RWPE1 (cell line): Measurements from ENCODE around the gene METTL24.
"Not testable (repeated sequence)": the region's sequence is repeated elsewhere in the genome, so short reads cannot be mapped to it uniquely, and the experiment has no call there.

Experiments used
- CTCF ChIA-PET: fragments of 350-600 bp; sonication (Branson Sonifier 250); formaldehyde crosslinking; extraction: SDS; loops from one replicate; lab custom pipeline; 2021; lab: Yijun Ruan, JAX
- POLR2A ChIA-PET: fragments of 400-600 bp; formaldehyde crosslinking; extraction: SDS; loops from one replicate; lab custom pipeline; 2020; ENCODE audit warnings: antibody characterized with exemption; ENCODE audit not compliant: low non-redundant PET; lab: Yijun Ruan, JAX
- DNase-seq: peaks from one replicate; pipeline ENCODE4 v3.0.0; 2012; ENCODE audit warnings: low spot score
- H3K27ac ChIP-seq: fragments of 450-650 bp; 2 replicates; pipeline ENCODE4 v1.5.1; 2017
- TF ChIP-seq, protein P1 (sequence below): fragments of 450-650 bp; conservative IDR thresholded peaks from 2 replicates; pipeline ENCODE4 v1.5.1; 2017; ENCODE audit warnings: low read depth, mild to moderate bottlenecking

METTL24 gene

DNA sequence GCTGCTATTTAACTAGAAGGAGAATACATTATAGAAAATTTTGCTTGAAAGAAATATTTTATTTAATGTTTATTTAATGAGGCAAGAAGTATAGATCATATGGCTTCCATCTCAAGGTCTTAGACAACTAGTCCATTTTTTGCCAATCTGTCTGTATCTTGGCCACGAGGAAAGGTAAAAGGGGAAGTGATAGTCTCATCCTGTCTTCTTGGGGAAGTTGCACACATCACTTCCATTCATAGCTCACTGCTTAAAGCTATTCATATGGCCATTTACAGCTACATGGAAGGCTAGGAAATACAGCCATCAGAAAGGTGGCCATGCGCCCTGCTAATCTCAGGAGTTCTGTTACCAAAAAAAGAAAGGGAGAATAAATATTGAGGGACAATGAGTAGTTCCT lies 50.8 kb downstream of the METTL24 start:
- ChIA-PET CTCF (interaction anchor here (0.6 kb wide), 1 partner anchor 17 kb away, joined by 3 read pairs; no protein-coding TSS in a partner anchor), POLR2A (no interaction called here)
- TF ChIP-seq, protein P1, sequence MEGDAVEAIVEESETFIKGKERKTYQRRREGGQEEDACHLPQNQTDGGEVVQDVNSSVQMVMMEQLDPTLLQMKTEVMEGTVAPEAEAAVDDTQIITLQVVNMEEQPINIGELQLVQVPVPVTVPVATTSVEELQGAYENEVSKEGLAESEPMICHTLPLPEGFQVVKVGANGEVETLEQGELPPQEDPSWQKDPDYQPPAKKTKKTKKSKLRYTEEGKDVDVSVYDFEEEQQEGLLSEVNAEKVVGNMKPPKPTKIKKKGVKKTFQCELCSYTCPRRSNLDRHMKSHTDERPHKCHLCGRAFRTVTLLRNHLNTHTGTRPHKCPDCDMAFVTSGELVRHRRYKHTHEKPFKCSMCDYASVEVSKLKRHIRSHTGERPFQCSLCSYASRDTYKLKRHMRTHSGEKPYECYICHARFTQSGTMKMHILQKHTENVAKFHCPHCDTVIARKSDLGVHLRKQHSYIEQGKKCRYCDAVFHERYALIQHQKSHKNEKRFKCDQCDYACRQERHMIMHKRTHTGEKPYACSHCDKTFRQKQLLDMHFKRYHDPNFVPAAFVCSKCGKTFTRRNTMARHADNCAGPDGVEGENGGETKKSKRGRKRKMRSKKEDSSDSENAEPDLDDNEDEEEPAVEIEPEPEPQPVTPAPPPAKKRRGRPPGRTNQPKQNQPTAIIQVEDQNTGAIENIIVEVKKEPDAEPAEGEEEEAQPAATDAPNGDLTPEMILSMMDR, result no peak
- H3K27ac ChIP-seq, result no peak overlapping the region
- no peak for DNase-seq

DNA sequence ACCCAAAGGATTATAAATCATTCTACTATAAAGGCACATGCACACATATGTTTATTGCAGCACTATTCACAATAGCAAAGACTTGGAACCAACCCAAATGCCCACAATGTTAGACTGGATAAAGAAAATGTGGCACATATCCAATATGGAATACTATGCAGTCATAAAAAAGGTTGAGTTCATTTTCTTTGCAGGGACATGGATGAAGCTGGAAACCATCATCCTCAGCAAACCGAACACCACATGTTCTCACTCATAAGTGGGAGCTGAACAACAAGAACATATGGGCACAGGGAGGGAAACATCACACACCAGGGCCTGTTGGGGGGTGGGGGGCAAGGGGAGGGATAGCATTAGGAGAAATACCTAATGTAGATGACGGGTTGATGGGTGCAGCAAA lies 52.3 kb downstream of the METTL24 start:
- H3K27ac ChIP-seq, CTCF ChIA-PET, POLR2A ChIA-PET, DNase-seq: not testable (repeated sequence)

DNA sequence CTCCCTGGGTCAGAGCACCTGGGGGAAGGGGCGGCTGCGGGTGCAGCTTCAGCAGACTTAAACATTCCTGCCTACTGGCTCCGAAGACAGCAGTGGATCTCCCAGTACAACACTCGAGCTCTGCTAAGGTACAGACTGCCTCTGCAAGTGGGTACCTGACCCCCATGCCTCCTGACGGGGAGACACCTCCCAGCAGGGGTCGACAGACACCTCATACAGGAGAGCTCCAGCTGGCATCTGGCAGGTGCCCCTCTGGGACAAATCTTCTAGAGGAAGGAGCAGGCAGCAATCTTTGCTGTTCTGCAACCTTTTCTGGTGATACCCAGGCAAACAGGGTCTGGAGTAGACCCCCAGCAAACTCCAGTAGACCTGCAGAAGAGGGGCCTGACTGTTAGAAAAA lies 54.5 kb downstream of the METTL24 start:
- POLR2A ChIA-PET, DNase-seq, CTCF ChIA-PET, H3K27ac ChIP-seq: not testable (repeated sequence)

DNA sequence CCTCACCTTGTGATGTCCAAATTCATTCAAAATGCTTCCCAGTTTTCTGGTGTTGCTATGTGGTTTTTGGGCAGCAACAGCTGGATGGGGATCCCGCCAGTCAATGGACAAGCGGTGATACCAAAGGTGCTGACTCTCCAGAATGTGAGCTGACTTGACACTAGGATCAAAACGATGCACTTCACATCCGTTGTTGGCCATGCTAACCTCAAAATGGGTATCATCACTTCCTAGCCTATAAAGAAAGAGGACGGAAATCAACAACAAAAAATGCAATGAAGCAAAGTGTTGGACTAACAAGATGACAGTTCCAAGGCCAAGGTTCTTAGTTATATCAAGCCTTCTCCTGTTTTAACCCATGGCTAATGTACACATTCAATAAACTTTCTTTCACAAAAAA lies 59.2 kb downstream of the METTL24 start:
- DNase-seq, result no peak
- ChIA-PET CTCF (no interaction called here), POLR2A (no interaction called here)
- no peak overlapping the region for H3K27ac ChIP-seq
- TF ChIP-seq, protein P1, result no peak

DNA sequence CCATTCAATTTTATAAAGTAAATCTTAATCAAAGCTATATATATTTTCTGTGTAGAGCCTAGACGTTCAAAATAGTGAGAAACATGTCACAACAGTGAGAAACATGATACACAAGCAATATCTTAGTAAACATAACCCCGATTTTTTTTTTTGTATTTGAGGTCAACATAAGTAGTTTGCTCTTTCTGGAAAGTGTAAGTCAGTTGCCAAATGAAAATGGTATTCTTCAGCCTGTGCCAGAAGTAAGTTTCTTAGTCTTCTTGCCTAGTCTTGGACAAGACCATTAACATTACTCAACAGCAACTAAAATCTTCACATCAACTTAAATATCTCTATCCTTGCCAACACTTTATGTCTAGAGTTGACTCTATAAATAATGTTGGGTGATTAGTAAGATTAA lies 59.7 kb downstream of the METTL24 start:
- DNase-seq, result no peak
- ChIA-PET CTCF (no interaction called here), POLR2A (no interaction called here)
- TF ChIP-seq, protein P1, result no peak
- no peak overlapping the region for H3K27ac ChIP-seq

DNA sequence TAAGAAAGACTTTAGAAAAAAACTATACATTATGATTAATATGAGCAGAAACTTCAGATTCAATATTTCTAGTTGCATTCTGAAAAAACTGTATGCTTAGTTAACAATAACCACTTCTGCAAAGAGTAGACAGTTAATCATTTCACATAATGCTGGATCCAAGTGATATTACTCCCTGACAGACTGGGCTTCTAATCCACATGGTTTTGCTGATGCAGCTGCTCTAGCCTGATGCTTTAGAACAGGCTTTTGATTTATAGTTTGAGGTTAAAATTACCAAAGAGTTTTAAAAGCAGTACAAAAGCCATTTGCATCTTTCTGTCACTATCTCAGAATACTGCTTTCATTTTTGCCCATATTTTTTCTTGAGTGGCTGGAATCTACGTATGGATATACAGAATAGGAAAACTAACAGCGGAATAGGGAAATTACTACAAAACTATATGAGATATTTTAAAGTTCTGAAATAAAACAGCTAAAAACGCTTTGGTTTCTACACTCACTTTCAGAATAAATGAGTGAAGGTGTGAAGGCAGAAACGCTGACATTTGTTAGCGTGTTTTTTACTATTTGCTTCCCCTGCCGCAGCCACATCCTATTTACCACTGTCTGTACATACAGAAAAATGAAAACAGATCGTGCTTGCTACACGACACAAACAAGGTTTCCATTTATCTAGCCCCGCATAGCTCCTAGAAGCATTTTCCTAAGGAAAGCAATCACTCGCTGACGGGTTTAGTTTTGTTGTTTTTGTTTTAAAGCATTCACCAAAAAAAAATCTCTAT lies 61.7 kb downstream of the METTL24 start:
- no peak overlapping the region for H3K27ac ChIP-seq
- TF ChIP-seq, protein P1, result no peak
- CTCF ChIA-PET, result interaction anchor here (0.7 kb wide), 1 partner anchor 25 kb away, joined by 3 read pairs; no protein-coding TSS in a partner anchor
- POLR2A ChIA-PET, result no interaction called here
- DNase-seq, result no peak

DNA sequence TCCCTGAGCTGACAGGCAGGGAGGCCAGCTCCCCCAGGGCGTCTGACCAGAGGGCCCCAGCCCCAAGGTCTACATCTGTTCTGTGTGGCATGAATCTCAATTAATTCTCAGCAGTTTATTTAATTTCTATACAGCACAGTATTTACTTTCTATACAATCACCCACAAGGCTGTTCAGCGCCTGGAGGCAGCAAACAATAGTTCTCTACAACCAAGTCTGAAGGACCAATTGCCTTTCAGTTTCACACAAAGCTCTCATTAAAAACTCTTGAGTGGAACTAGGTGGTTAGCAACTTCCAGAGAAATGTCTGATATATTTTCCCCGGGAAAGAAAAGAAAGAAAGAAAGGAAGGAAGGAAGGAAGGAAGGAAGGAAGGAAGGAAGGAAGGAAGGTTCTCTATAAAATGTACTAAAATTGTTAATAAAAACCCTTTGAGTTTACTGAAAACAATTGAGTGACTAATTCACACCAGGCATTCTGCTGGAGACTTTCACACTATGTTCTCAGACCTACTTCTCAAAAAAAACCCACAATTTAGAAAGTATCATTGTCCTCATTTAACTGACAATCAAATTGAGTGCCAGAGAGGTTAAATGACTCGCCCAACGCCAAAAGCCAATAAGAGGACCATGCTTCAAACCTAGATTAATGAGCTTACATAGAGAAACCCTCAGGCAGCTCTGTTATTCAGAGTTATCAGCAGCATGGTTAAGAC lies 62.5 kb downstream of the METTL24 start:
- DNase-seq, result no peak
- POLR2A ChIA-PET, result no interaction called here
- TF ChIP-seq, protein P1, result no peak
- H3K27ac ChIP-seq, result no peak overlapping the region
- CTCF ChIA-PET, result interaction anchor here (0.6 to 0.7 kb wide), 2 partner anchors 36 to 47 kb away, joined by 3 to 4 read pairs; no protein-coding TSS in a partner anchor
